Right renal cortex interstitium (tissue), 3 donors: ENCODE results near the gene DLGAP1. TPM values are rescaled to one million over a fixed set of nuclear protein-coding genes. Genes with fewer than 3 reads are reported as not detected.
"Not testable (repeated sequence)": the region's sequence is repeated elsewhere in the genome, so short reads cannot be mapped to it uniquely, and the experiment has no call there.

Source experiments
- DNase-seq, 3 donors: peaks; one replicate each; pipeline ENCODE4 v3.0.0-alpha.2; 2013; ENCODE audit warnings: low read depth in 3 of 3, low spot score in 2 of 3
- polyA plus RNA-seq, 3 donors: library from polyadenylated mRNA; unstranded; fragments of 120-200 nt; gene quantifications; one replicate each; pipeline ENCODE4 v1.2.1, GENCODE V29; 2013; ENCODE audit not compliant: insufficient read length in 3 of 3

The DLGAP1 gene
- polyA plus RNA-seq, 3 donors, result 4.3 to 5.8 (median 4.8) TPM

DNA sequence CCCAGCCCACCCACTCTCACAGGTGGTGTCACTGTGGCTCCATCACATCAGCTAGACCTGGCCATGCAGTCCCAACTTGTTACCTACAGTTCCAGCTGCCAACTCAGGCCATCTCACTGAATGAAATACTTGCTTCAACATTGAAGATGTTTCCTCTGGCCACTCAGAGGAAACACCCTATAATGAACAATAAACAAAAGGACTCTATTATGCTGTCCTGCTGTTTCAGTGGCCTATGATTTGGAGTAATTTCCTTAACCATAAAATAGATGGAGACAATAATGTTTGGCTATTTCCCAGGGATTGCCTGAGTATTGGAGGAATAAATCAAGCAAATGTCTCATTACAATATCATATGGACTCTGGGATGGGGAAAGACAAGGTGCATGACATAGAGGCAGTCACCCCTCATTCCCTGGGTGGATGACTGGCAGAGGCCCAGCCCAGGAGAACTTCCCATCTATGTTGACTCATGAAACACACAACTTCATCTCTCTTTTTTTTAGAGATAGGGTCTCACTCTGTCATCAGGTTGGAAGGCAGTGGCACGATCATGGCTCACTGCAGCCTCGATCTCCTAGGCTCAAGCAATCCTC lies 870.7 kb downstream of the DLGAP1 start:
- DNase-seq, result no peak

DNA sequence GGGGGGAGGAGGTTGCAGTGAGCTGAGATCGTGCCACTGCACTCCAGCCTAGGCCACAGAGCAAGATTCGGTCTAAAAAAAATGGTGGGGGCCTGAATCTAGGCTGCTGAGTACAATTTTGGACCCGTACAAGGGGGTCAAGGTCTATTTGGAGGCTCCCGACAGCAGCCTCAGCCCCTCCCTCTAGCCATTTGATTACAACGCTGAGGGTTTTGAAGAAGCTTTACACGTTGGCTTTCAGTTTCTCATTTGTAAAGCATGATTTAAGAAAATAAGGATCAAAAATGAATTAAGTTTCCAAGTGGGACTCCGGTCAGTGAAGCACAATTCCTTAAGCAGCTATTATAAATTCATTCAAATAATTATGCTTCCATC lies 871.2 kb downstream of the DLGAP1 start:
- no peak for DNase-seq

DNA sequence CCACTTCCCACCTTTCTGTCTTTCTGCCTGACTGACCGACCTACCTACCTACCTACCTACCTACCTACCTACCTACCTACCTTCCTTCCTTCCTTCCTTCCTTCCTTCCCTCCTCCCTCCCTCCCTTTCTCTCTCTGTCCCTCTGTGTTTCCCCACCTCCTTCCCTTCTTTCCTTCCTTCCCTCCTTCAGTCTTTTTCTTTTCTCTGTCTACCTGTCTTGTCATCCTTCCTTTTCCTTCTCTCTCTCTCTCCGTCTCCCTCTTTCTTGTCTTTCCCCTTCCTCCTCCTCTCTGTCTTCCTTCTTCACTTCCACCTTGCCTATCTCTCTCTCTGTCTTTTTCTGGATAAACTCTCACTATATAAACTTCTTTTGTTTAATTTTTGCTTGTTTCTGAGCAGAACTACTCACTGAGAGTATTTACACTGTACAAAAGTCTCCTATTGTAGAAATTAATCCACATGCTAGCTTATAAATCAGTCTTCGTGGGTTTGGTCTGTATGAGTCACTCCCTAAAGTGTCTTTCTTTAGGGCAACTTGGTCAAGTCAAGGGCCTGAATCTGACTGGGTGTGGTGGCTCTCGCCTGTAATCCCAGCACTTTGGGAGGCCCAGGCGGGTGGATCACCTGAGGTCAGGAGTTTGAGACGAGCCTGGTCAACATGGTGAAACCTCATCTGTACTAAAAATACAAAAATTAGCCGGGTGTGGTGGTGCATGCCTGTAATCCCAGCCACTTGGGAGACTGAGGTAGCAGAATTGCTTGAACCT lies 871.8 kb downstream of the DLGAP1 start:
- DNase-seq, result not testable (repeated sequence)

DNA sequence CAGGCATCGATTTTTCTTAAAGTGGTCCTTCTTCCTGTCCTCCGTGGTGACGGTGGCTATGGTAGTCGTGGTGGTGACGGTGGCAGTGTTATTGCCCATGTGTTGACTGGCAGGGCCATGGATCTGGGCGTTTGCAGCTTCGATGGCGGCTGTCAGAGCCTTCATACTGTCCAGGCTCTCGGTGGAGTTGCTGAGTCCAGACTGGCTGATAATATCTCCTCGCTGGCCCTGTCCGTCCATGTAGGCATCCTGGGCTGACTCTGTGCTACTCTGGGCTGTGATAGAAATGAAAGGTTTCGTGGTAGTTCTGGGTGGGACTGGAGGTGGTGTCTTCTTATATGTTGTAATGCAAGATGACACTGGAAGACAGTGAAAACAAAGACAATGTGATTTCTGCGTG lies 873.2 kb downstream of the DLGAP1 start:
- no peak for DNase-seq

DNA sequence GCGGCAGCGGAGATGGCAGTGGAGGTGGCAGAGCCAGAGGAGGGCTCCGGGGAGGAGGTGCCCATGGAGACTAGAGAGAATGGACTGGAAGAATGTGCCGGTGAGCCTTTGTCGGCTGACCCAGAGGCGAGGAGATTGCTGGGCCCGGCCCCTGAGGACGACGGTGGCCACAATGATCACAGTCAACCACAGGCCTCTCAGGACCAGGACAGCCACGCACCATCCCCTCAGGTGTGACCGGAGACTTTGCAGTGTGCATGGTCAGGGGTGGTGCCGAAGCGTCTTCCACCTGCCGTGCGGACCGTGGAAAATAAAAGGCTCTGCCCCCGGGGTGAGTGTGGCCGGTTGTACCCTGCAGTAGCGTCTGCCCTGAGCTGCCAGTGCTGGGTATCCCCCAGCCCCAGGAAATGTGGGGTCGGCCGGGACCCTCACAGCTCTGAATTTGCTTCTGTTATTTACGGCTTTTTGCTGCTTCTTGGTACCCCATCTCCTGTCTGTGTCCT lies 874.5 kb downstream of the DLGAP1 start:
- DNase-seq, result not testable (repeated sequence)

DNA sequence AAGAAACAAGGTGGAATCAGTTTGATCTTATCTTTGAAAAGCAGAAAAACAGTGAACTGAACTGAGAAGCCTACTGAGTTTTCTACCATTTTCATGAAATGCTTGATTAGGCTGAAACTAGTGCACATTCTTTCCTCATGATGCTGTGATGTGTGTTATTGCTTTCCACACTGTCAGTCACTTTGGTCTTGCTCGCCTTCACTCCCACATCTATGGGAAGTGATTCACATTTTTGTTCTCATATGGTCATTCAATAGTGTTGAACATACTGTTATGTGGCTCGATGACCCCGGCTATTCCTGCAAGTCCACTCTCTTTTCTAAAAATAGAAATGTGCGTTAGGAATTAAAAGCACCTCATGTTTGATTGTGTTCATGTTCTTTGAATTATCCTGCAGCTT lies 875.4 kb downstream of the DLGAP1 start:
- DNase-seq, result no peak

DNA sequence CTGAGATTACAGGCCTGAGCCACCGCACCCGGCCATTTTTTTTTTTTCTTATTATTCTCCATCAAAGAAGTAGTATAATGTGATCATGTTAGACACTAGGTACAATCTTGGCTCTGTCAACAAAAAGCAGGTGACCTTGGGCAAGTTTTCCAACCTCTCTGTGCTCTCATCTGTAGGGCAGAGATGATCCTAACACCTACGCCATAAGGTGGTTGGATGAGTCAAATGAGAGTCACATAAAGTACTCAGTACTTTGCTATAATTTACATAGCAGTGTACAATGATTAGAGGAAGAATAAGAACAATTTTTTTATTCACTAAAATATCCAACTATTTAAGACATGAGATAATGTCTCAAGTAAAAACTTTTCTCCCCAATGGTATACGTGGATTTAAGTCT lies 876.5 kb downstream of the DLGAP1 start:
- DNase-seq, result no peak

DNA sequence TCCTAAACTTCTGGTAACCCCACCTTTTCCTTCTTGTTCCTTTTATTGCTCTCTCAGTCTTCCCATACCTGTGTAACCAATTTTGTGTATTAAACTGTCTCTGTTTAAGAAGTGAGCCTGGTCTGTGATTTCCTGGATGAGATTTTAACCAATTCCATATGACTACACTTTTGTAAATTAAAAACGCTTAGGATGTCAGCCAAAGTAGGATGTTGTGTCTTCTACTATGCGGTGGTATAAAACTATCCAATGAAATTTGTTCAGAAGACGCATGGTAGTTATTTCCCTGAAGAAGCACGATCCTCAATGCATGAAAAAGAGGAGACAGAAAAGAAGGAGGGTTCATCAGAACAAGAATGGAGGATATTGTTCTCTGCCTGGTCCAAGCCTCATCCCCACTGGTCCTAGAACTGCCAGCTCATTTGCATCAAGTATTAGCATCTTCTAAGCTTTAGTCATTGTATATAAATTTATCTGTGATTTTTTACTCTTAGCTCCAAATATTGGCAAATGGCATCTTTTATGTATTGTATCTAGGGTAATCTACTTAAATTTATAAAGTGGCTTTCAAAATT lies 877.7 kb downstream of the DLGAP1 start:
- no peak for DNase-seq

DNA sequence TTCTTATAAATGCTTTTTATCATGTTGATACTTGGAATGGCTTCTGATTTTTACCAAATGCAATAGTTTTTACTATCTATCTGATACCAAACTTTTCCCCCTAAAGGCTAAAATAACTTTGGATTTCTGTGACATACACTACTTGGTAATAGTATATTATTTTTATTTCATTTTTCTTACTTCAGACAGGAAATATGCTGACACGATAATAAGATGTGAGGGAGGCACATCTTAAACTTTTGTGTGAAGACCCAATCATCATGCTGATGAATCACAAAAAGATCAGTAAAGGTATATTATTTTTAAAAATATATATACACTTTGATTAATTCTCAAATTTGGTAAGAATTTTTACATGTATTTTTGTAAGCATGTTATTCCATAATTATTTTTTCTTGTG lies 882.3 kb downstream of the DLGAP1 start:
- no peak for DNase-seq

DNA sequence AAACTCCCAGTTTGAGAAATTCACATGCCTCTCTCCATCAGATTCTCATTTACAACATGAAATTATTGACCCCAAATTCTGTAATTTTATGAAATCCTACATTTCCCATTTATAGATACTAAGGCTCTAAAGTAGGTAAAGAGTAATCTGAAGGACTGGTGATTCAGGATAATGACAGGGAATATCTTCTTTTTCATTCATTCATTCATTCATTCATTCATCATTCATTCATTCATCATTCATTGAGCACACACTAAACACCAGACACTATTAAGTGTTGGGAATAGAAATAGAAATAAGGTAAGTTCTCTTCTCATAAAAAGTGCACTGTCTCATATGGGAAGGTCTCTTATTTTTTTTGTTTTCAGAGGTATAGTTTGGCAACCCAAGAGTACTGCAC lies 888.3 kb downstream of the DLGAP1 start:
- DNase-seq, result no peak

DNA sequence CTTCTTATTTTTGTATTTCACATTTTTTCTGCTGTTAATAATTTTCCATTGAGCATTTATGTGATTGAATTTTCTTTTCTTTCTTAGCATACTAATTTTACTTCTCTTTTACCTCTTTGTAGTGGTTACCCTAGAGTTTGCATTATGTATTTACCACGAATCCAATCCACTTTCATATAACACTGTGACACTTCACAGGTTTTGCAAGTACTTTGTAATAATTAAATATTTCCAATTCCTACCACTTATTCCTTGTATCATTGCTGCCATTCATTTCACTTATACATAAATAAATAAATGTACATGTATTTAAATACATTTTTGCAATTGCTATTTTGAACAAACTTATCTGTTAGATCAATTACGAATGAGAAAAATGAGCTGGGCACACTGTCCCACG lies 894.4 kb downstream of the DLGAP1 start:
- DNase-seq, result no peak

DNA sequence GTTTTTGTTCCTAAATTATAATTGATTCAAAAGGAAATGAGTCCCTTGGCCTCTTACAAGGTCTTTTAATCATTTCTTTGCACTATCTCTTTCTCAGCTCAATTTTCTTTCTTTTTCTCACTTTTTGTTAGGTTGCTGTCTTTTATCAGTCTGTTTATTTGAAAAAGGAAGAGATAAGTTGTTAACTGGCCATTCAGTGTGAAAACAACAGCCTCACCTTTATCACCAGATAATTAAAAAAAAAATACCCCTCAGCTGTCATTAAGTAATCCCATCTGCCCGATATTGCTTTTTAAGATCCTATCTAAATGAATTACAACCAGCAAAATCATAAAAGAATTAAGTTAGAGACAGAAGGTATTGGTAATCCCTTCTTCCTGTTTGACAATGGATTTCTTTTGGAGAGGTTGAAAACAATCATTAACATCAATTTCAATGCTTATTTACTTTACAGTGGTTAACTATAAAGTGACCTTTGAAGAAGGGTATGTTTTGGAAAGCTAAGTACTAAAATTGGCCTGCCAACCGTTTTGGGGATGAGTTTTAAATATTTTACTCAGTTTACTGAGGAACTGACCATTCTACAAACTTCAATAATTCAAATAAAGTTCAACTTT lies 900.2 kb downstream of the DLGAP1 start:
- DNase-seq, result no peak

DNA sequence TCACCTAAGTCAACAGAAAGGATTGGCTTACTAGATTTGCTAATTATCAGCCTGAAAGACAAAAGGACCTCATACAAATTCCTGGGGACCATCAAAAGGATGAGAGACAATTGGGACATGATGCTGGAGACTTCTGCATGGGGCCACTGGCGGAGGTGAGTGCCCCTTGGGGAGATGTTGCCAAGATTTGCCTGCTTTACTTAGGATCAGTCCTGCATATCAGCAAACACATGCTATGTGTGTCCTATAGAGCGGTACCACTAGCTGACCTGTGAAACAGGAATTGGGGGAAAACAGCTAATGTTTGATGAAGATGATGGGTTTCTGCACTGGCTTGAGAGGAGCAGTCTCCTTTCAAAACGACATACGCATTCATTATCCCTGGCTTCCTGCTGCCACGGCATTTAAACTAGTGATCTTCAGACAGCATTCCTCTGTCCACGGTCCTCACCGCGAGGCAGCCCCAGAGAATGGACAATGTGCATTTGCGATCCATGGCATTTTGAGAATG lies 901.0 kb downstream of the DLGAP1 start:
- DNase-seq, result no peak

DNA sequence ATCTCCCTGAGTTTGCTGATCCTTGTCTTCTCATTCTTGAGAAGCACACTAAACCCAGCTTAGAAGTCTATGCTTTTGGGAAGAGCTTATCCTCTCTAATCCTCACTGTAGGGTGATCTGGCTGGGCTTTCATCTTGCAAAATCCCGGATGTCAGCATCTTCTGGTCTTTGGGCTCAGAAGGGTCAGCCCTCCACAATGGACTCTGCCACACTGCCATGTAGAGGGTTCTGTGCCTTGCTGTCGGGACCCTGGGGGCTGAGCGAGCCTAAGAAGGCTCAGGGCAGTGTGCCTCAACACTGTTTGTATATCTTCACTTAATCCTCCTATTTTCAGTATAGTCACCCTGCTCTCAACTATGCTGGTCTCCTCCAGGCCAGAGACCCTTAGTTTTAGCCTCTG lies 902.8 kb downstream of the DLGAP1 start:
- no peak for DNase-seq

DNA sequence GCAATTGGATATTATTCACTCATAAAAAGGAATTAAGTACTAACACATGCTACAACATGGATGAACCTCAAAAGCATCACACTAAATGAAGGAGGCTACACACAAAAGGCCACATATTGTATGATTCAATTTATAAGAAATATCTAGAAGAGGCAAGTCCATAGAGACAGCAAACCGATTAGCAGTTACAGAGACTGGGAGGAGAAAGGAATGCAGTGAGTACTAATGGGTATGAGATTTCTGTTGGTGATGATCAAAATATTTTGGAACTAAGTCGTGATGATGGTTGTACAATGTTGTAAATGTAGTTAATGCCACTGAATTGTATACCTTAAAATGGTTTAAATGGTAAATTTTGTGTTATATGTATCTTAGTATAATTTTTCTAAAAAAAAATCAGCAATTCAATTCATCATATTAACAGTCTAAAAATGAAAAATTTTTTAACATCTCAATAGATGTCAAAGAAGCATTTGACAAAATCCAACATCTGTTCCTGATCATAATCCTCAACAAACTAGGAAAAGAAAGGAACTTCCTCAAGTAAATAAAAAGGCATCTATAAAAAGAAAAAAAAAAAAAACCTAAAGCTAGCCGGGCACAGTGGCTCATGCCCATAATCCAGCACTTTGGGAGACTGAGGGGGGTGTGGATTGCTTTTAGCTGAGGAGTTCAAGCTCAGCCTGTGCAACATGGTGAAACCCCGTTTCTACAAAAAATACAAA lies 907.1 kb downstream of the DLGAP1 start:
- DNase-seq, result no peak

DNA sequence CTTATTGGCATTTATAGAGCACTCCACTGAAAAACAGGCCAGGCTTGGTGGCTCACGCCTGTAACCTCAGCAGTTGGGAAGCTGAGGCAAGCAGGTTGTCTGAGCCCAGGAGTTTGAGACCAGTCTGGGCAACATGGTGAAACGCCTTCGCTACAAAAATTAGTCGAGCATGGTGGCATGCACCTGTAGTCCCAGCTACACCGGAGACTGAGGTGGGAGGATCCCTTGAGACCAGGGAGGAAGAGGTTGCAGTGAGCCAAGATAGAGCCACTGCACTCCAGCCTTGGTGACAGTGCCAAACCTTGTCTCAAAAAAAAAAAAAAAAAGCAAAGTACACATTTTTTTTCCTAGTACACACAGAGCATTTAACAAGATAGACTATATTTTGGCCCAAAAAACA lies 909.0 kb downstream of the DLGAP1 start:
- no peak for DNase-seq

DNA sequence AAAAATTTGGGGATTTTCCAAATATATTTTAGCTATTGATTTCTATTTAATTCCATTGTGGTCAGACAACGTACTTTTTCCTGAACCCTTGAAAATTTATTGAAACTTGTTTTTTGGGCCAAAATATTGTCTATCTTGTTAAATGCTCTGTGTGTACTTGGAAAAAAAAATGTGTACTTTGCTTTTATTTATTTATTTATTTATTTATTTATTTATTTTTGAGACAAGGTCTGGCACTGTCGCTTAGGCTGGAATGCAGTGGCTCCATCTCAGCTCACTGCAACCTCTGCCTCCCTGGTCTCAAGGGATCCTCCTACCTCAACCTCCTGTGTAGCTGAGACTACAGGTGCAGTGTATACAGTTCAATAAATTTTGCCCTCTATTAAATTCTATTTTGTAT lies 910.6 kb downstream of the DLGAP1 start:
- DNase-seq, result no peak

DNA sequence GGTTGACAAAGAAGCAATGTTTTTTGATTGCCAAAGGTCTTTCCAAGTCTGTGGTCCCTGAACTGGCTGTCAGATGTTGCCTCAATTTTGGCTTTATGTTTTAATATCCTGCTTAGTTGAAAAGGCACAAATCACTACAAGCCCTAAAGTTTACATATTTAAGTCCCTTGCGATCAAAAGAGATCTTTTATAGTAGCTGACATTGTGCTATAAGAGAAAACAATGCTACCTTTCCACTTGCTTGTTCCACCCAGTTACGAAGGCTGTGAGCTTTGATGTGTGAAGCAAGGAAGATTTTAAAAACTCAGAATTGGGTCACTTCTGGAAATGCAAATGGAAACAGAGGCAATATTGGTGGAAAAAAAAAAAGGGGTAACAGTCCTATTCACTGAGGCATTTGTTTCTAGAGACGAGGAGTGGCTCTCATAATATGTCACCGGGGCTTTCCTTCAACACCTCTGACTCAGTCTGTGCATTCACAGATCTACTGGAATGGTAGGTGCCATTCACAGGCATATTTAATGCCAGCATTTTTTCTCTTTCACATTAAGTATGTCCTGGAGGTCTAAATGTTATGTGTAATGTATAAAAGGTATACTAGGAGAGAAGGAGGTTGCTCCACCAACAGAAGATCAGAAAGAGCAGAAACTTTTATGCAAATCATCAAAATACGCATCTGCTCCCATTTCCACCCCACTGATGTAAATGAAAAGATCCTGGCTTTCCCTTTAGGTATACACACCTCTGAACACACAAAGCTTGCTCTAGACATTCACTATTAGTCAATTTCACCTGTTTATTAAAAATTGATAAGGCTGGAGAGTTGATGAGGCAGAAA lies 913.3 kb downstream of the DLGAP1 start:
- DNase-seq, result no peak

DNA sequence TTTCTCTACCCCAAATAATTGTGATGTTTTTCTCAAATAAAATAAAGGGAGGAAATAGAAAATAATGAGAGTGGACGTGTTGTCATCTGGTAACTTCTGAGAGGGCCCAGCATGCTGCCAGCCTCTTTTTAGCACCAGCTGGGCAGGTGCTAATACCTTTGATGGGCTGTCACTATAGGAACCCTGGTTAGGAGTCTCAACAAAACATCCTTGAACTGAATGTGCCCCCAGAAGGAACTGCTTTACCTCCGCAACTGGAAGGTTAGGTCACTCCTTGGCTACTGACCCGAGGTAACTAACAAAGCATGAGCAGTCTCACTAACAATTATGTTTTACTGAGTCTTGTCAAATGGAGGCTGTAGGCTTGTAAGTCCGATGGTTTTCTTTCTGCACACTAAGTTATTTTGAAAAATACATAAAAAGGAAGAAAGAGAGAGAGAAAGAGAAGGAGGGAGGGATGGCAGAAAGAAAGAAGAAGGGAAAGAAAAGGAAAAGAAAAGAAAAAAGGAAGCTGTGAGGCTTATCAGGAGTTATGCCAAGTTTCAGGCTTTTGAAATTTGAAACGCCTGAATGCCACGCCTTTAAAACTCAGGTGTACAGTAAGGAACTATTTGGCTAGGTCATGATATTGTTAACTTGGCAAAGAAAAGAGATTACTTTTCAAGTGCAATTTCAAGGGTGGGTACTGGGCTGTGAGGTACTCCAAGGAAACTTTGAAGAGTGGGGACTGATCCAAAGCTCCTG lies 914.1 kb downstream of the DLGAP1 start:
- DNase-seq, result no peak
